Measurements from ENCODE around the gene SLIT3.

- no peak for TF ChIP-seq CTCF (IDR thresholded peaks at IDR 0.05; ENCODE audit: borderline replicate concordance, extremely low read depth, low read length, poor library complexity, severe bottlenecking)
- TF ChIP-seq EZH2 (IDR thresholded peaks at IDR 0.05; ENCODE audit: borderline replicate concordance, low read depth, low read length, severe bottlenecking), result no peak
These were observed 504.1 kb downstream of the SLIT3 start for GRCh38 chr5:168796593-168797580.

All from DND-41 (cell line).